GM12878 (cell line): ENCODE data around the gene MORF4L2. TPM values are rescaled to one million over a fixed set of nuclear protein-coding genes. Genes with fewer than 3 reads are reported as not detected.

Source experiments
- ATAC-seq: fragments of 200-7000 bp; cut with Tn5 transposase; 3 replicates; pipeline ENCODE4 v1.9.1; 2020; ENCODE audit warnings: mild to moderate bottlenecking, moderate library complexity
- BruUV-seq: library from RNA; stranded (reverse); fragments of 400-500 nt; replicated peaks from 2 replicates; lab custom pipeline; 2021; lab: Mats Ljungman, UMichigan
- CTCF ChIA-PET: fragments of 300-600 bp; sonication (Branson Sonifier 250); formaldehyde crosslinking; extraction: SDS; loops from one replicate; lab custom pipeline; 2021; ENCODE audit warnings: inconsistent platforms; lab: Yijun Ruan, JAX
- POLR2A ChIA-PET: fragments of 350-600 bp; formaldehyde crosslinking; extraction: SDS; loops from one replicate; lab custom pipeline; 2021; ENCODE audit warnings: inconsistent platforms; lab: Charles Lee
- RAD21 ChIA-PET: fragments of 300-600 bp; sonication (Branson Sonifier 250); formaldehyde crosslinking; loops from one replicate; lab custom pipeline; 2023; ENCODE audit warnings: antibody characterized with exemption; ENCODE audit not compliant: unreplicated experiment; lab: Charles Lee
- SMC1A ChIA-PET: fragments of 300-600 bp; sonication (Branson Sonifier 250); formaldehyde crosslinking; loops from one replicate; lab custom pipeline; 2023; ENCODE audit not compliant: unreplicated experiment, uncharacterized antibody; lab: Charles Lee
- DNase-seq: peaks from one replicate; pipeline ENCODE4 v3.0.0-alpha.2; 2011; ENCODE audit warnings: low read depth, low spot score
- FAIRE-seq: peaks from 3 replicates; lab custom pipeline; 2011; peaks lifted over from hg19 to GRCh38; lab: Jason Lieb, UNC
- H2AFZ ChIP-seq: 2 replicates; pipeline ENCODE4 v1.6.0; 2011; ENCODE audit warnings: low read depth, low read length, control low read depth; ENCODE audit not compliant: control insufficient read depth
- H3K27ac ChIP-seq: 2 replicates; pipeline ENCODE4 v1.5.1; 2011; ENCODE audit warnings: control low read depth; ENCODE audit not compliant: control insufficient read depth, insufficient read depth
- H3K27me3 ChIP-seq, 2 experiments: replicated peaks in 1 of 2; 2 replicates each; pipeline versions ENCODE4 v1.6.0 to v1.6.1; 2011; ENCODE audit warnings: low read length in 1 of 2; ENCODE audit not compliant: control insufficient read depth in 2 of 2, insufficient read depth in 2 of 2
- H3K36me3 ChIP-seq, 2 experiments: 2 replicates each; pipeline ENCODE4 v1.5.1; 2011; ENCODE audit warnings: low read length in 1 of 2; ENCODE audit not compliant: control insufficient read depth in 2 of 2, insufficient read depth in 2 of 2
- H3K4me1 ChIP-seq: 2 replicates; pipeline ENCODE4 v1.6.1; 2011; ENCODE audit warnings: mild to moderate bottlenecking, low read length, moderate library complexity, mixed read lengths; ENCODE audit not compliant: control insufficient read depth, insufficient read depth
- H3K4me2 ChIP-seq: 2 replicates; pipeline ENCODE4 v1.6.0; 2011; ENCODE audit warnings: control low read depth; ENCODE audit not compliant: control insufficient read depth, insufficient read depth
- H3K4me3 ChIP-seq: fragments of 200-600 bp; sonication (generic); 2 replicates; pipeline ENCODE4 v1.5.1; 2016
- H3K79me2 ChIP-seq: 2 replicates; pipeline ENCODE4 v1.6.0; 2011; ENCODE audit warnings: low read length; ENCODE audit not compliant: control insufficient read depth, insufficient read depth
- H3K9ac ChIP-seq: 2 replicates; pipeline ENCODE4 v1.8.0; 2011; ENCODE audit warnings: low read length, control low read depth, mixed read lengths; ENCODE audit not compliant: control insufficient read depth, insufficient read depth
- H3K9me3 ChIP-seq: replicated peaks from 3 replicates; pipeline ENCODE4 v1.5.1; 2011; ENCODE audit warnings: mild to moderate bottlenecking, low read length; ENCODE audit not compliant: control insufficient read depth, insufficient read depth
- H4K20me1 ChIP-seq: 2 replicates; pipeline ENCODE4 v1.6.0; 2011; ENCODE audit not compliant: control insufficient read depth, insufficient read depth
- FOS ChIP-seq: IDR thresholded peaks from 3 replicates; pipeline ENCODE4 v1.6.1; 2011; ENCODE audit warnings: borderline replicate concordance; ENCODE audit not compliant: insufficient read length; ENCODE audit errors: extremely low read depth
- FOXK2 ChIP-seq: fragments of 450-650 bp; IDR thresholded peaks from 2 replicates; pipeline ENCODE4 v1.6.1; 2017; ENCODE audit warnings: mild to moderate bottlenecking, moderate library complexity
- IKZF2 ChIP-seq, 2 experiments: fragments of 450-650 bp; IDR thresholded peaks; 2 replicates each; pipeline ENCODE4 v1.6.1; 2017; ENCODE audit warnings: mild to moderate bottlenecking in 2 of 2, moderate library complexity in 2 of 2
- RBBP5 ChIP-seq: fragments of 200-600 bp; sonication (generic); conservative IDR thresholded peaks from 2 replicates; pipeline ENCODE4 v1.6.1; 2016
- SIN3A ChIP-seq: IDR thresholded peaks from 2 replicates; pipeline ENCODE4 v1.6.1; 2012; ENCODE audit warnings: low read depth, low read length, improper control_type of control experiment
- SMC3 ChIP-seq: IDR thresholded peaks from 2 replicates; pipeline ENCODE4 v1.6.1; 2011; ENCODE audit warnings: low read length, improper control_type of control experiment, borderline replicate concordance
- STAT3 ChIP-seq: IDR thresholded peaks from 2 replicates; pipeline ENCODE4 v1.6.1; 2011; ENCODE audit warnings: low read depth, low read length, improper control_type of control experiment
- TAF1 ChIP-seq: IDR thresholded peaks from 2 replicates; pipeline ENCODE4 v1.6.1; 2011; ENCODE audit warnings: mild to moderate bottlenecking, low read depth, low read length, borderline replicate concordance
- TCF12 ChIP-seq: IDR thresholded peaks from 2 replicates; pipeline ENCODE4 v1.6.1; 2011; ENCODE audit warnings: low read depth, mild to moderate bottlenecking, low read length
- WGBS: methylation state at CpG from one replicate; pipeline ENCODE4 v1.1.6; 2016; ENCODE audit warnings: low lambda C conversion rate; ENCODE audit not compliant: insufficient replicate concordance, insufficient coverage; ENCODE audit errors: missing lambda C conversion rate; 5-methylcytosine and 5-hydroxymethylcytosine counted together
- in situ Hi-C: fragments of 300-500 bp; cut with MboI; formaldehyde crosslinking; loops from 9 replicates; pipeline ENCODE4 v1.14.3; 2018; ENCODE audit warnings: mixed read lengths
- intact Hi-C: fragments of 100-400 bp; cut with micrococcal nuclease; formaldehyde crosslinking; loops from one replicate; pipeline ENCODE4 v1.14.2; 2022; ENCODE audit not compliant: unreplicated experiment
- polyA plus RNA-seq, 11 experiments: library from polyadenylated mRNA; depleted of rRNA in 4 of 11; unstranded in 6 of 11; stranded (reverse) in 5 of 11; fragments of >200 nt; fragmentation: Nextera tagmentation in 4 of 11; fragmentation: Illumina TruSeq in 1 of 11; extraction: Ambion mirVana in 4 of 11; extraction: Trizol in 1 of 11; gene quantifications; 1 replicate in 1 of 11; 2 replicates in 10 of 11; pipeline versions ENCODE4 v1.2.1 to v1.2.3, GENCODE V29; 2011 to 2016; ENCODE audit warnings: inconsistent platforms in 2 of 11, missing spikeins in 2 of 11, low read depth in 1 of 11
- total RNA-seq, 4 experiments: library from RNA; depleted of rRNA in 3 of 4; stranded (reverse); fragments of >200 nt in 3 of 4; fragmentation: Illumina TruSeq in 1 of 4; extraction: Trizol in 1 of 4; gene quantifications; 2 replicates each; pipeline versions ENCODE4 v1.2.1 to v1.2.3, GENCODE V29; 2013 to 2021
- TF ChIP-seq, protein P1 (sequence below): fragments of 450-650 bp; IDR thresholded peaks from 2 replicates; pipeline ENCODE4 v1.6.1; 2018; ENCODE audit warnings: borderline replicate concordance, mild to moderate bottlenecking; ENCODE audit not compliant: partially characterized antibody
- TF ChIP-seq, protein P2 (sequence below): fragments of 450-650 bp; formaldehyde crosslinking; IDR thresholded peaks from 2 replicates; pipeline ENCODE4 v1.5.0; 2022; ENCODE audit warnings: mild to moderate bottlenecking, missing genetic modification characterization
- TF ChIP-seq, protein P3 (sequence below): fragments of 450-650 bp; IDR thresholded peaks from 2 replicates; pipeline ENCODE4 v1.6.1; 2014; ENCODE audit warnings: mild to moderate bottlenecking

The MORF4L2 gene
- total and polyA plus RNA-seq, 10 of the 15 experiments (the other 5 are each of a cell fraction or from before 2014, with no cell fraction given): 118 to 311 (median 199) TPM

DNA sequence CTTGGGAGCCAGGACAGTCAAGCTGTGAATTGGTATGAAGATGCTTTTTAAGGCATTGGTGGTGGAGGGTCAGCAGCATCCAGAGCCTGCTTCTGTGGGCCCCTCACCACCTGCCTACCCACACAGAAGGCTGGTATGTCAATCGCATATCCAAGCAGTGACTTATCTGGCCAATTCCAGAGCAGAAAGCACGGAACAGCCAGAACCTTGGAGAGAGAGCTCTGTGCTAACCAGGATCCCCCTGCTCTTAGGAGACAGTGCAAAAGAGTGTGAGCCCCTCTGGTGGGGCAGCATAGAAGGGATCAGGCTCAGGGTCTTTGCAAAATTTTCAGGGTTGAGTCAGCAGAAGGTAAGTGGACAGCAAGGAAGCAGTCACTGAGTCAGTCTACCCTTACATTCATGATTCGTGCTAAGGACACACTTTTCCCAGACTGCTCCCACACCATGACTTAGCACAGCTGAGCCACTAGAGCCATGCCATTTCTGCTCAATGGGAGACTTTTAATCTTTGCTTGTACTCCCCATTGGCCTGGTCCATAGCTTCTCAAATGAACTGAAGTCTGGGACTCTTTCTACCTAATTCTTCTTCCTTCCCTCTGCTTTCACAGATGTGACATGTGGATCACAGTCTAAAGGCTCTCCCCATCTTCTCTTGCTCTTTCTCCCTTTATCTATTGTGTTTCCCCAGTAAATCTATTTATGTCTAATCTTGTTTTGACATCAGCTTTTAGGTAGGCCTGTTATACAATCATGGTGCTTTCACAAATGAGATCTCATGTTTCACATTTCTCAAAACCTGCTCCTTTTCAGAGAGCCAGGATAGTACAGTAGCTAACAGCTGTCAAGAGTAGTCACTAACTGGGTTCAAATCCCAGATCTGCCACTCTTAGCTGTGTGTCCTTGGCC, 20.0 kb downstream of the MORF4L2 start (continued):
- TF ChIP-seq, protein P1, sequence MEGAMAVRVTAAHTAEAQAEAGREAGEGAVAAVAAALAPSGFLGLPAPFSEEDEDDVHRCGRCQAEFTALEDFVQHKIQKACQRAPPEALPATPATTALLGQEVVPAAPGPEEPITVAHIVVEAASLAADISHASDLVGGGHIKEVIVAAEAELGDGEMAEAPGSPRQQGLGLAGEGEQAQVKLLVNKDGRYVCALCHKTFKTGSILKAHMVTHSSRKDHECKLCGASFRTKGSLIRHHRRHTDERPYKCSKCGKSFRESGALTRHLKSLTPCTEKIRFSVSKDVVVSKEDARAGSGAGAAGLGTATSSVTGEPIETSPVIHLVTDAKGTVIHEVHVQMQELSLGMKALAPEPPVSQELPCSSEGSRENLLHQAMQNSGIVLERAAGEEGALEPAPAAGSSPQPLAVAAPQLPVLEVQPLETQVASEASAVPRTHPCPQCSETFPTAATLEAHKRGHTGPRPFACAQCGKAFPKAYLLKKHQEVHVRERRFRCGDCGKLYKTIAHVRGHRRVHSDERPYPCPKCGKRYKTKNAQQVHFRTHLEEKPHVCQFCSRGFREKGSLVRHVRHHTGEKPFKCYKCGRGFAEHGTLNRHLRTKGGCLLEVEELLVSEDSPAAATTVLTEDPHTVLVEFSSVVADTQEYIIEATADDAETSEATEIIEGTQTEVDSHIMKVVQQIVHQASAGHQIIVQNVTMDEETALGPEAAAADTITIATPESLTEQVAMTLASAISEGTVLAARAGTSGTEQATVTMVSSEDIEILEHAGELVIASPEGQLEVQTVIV: no peak
- TF ChIP-seq STAT3: no peak
- no peak for TF ChIP-seq TAF1
- no peak for TF ChIP-seq TCF12
- TF ChIP-seq FOXK2: no peak
- TF ChIP-seq RBBP5: no peak

DNA sequence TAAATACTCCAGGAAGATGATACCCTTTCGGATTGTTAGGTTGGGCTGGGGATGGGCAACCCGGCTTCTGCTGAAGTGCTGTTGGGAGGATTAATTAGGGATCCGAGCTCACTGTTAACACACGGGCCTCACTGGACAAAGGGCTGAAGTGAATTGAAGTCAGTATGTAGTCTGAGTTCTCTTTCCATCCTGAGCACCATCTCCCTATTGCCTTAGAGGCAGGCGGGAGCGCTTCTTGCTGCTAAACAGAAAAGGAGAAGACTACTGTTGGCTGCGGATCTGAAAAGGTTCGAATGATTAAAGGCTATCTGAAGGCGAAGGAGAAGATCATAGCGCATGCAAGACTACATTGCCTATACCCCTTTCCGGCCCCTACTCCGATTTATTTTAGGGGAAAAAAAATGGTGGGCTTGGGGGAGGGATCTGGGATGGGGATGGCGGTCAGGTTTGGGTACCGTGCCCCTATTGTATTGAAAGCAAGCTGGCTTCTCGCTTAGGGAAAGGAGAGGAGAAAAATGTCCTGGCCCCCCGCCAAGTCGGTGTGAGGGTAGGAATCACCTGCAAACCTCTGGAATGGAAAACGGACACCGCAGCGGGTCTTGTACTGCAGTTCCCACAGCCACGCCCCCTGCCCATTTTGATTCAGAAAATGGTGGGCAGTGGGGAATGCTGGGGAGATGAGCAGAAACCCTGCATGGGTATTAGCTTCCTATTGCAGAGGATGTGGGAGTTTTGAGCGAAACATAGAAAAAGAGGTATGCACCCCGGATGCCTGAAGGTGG, 22.3 kb downstream of the MORF4L2 start:
- SMC1A ChIA-PET: interaction anchor here (1.0 kb wide), 2 partner anchors 33 to 131 kb away, joined by 4 read pairs; no protein-coding TSS in a partner anchor
- 30% methylated on average over 22 of the region's 23 CpGs for WGBS
- RAD21 ChIA-PET: interaction anchor here (1.2 kb wide), 1 partner anchor 21 kb away, joined by 3 read pairs; no protein-coding TSS in a partner anchor
- no peak overlapping the region for H3K27ac ChIP-seq
- DNase-seq (no peak), FAIRE-seq (no peak), ATAC-seq (no peak)
- no peak overlapping the region for H3K4me3 ChIP-seq
- H2AFZ ChIP-seq: no peak overlapping the region
- H4K20me1 ChIP-seq: no peaks in the 10 kb centered on the region
- H3K27me3 ChIP-seq: no peaks in the 10 kb centered on the region; a peak in 1 of 4 replicates
- no peaks in the 10 kb centered on the region for H3K79me2 ChIP-seq
- POLR2A ChIA-PET: no interaction called here
- H3K4me2 ChIP-seq: no peak overlapping the region
- CTCF ChIA-PET: interaction anchor here (0.6 to 1.2 kb wide), 3 partner anchors 46 to 931 kb away, joined by 3 to 5 read pairs (median 4); no protein-coding TSS in a partner anchor
- intact Hi-C loops: no loop called here
- no peaks in the 10 kb centered on the region for H3K9me3 ChIP-seq
- in situ Hi-C loops: no loop called here
- H3K4me1 ChIP-seq: no peaks in the 10 kb centered on the region
- no peaks in the 10 kb centered on the region for H3K36me3 ChIP-seq
- no peak overlapping the region for H3K9ac ChIP-seq
- no TSS peak for BruUV-seq
- TF ChIP-seq, protein P2, sequence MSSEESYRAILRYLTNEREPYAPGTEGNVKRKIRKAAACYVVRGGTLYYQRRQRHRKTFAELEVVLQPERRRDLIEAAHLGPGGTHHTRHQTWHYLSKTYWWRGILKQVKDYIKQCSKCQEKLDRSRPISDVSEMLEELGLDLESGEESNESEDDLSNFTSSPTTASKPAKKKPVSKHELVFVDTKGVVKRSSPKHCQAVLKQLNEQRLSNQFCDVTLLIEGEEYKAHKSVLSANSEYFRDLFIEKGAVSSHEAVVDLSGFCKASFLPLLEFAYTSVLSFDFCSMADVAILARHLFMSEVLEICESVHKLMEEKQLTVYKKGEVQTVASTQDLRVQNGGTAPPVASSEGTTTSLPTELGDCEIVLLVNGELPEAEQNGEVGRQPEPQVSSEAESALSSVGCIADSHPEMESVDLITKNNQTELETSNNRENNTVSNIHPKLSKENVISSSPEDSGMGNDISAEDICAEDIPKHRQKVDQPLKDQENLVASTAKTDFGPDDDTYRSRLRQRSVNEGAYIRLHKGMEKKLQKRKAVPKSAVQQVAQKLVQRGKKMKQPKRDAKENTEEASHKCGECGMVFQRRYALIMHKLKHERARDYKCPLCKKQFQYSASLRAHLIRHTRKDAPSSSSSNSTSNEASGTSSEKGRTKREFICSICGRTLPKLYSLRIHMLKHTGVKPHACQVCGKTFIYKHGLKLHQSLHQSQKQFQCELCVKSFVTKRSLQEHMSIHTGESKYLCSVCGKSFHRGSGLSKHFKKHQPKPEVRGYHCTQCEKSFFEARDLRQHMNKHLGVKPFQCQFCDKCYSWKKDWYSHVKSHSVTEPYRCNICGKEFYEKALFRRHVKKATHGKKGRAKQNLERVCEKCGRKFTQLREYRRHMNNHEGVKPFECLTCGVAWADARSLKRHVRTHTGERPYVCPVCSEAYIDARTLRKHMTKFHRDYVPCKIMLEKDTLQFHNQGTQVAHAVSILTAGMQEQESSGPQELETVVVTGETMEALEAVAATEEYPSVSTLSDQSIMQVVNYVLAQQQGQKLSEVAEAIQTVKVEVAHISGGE (CRISPR knock-in tag): no peak
- no peak for TF ChIP-seq SMC3
- TF ChIP-seq SIN3A: no peak
- TF ChIP-seq FOS: no peak
- no peak for TF ChIP-seq IKZF2 (IDR thresholded peaks at IDR 0.05)
- TF ChIP-seq, protein P3, sequence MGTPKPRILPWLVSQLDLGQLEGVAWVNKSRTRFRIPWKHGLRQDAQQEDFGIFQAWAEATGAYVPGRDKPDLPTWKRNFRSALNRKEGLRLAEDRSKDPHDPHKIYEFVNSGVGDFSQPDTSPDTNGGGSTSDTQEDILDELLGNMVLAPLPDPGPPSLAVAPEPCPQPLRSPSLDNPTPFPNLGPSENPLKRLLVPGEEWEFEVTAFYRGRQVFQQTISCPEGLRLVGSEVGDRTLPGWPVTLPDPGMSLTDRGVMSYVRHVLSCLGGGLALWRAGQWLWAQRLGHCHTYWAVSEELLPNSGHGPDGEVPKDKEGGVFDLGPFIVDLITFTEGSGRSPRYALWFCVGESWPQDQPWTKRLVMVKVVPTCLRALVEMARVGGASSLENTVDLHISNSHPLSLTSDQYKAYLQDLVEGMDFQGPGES: no peak
